GM12878 (cell line): Measurements from ENCODE around the gene SLIT1. TPM values are rescaled to one million over a fixed set of nuclear protein-coding genes. Genes with fewer than 3 reads are reported as not detected.

Experiments
- ATAC-seq: fragments of 200-7000 bp; cut with Tn5 transposase; 3 replicates; pipeline ENCODE4 v1.9.1; 2020; ENCODE audit warnings: mild to moderate bottlenecking, moderate library complexity
- BruUV-seq: library from RNA; stranded (reverse); fragments of 400-500 nt; replicated peaks from 2 replicates; lab custom pipeline; 2021; lab: Mats Ljungman, UMichigan
- CTCF ChIA-PET: fragments of 300-600 bp; sonication (Branson Sonifier 250); formaldehyde crosslinking; extraction: SDS; loops from one replicate; lab custom pipeline; 2021; ENCODE audit warnings: inconsistent platforms; lab: Yijun Ruan, JAX
- POLR2A ChIA-PET: fragments of 350-600 bp; formaldehyde crosslinking; extraction: SDS; loops from one replicate; lab custom pipeline; 2021; ENCODE audit warnings: inconsistent platforms; lab: Charles Lee
- RAD21 ChIA-PET: fragments of 300-600 bp; sonication (Branson Sonifier 250); formaldehyde crosslinking; loops from one replicate; lab custom pipeline; 2023; ENCODE audit warnings: antibody characterized with exemption; ENCODE audit not compliant: unreplicated experiment; lab: Charles Lee
- SMC1A ChIA-PET: fragments of 300-600 bp; sonication (Branson Sonifier 250); formaldehyde crosslinking; loops from one replicate; lab custom pipeline; 2023; ENCODE audit not compliant: unreplicated experiment, uncharacterized antibody; lab: Charles Lee
- DNase-seq: peaks from one replicate; pipeline ENCODE4 v3.0.0-alpha.2; 2011; ENCODE audit warnings: low read depth, low spot score
- FAIRE-seq: peaks from 3 replicates; lab custom pipeline; 2011; peaks lifted over from hg19 to GRCh38; lab: Jason Lieb, UNC
- H2AFZ ChIP-seq: 2 replicates; pipeline ENCODE4 v1.6.0; 2011; ENCODE audit warnings: low read depth, low read length, control low read depth; ENCODE audit not compliant: control insufficient read depth
- H3K27ac ChIP-seq: 2 replicates; pipeline ENCODE4 v1.5.1; 2011; ENCODE audit warnings: control low read depth; ENCODE audit not compliant: control insufficient read depth, insufficient read depth
- H3K27me3 ChIP-seq, 2 experiments: replicated peaks in 1 of 2; 2 replicates each; pipeline versions ENCODE4 v1.6.0 to v1.6.1; 2011; ENCODE audit warnings: low read length in 1 of 2; ENCODE audit not compliant: control insufficient read depth in 2 of 2, insufficient read depth in 2 of 2
- H3K36me3 ChIP-seq, 2 experiments: 2 replicates each; pipeline ENCODE4 v1.5.1; 2011; ENCODE audit warnings: low read length in 1 of 2; ENCODE audit not compliant: control insufficient read depth in 2 of 2, insufficient read depth in 2 of 2
- H3K4me1 ChIP-seq: 2 replicates; pipeline ENCODE4 v1.6.1; 2011; ENCODE audit warnings: mild to moderate bottlenecking, low read length, moderate library complexity, mixed read lengths; ENCODE audit not compliant: control insufficient read depth, insufficient read depth
- H3K4me2 ChIP-seq: 2 replicates; pipeline ENCODE4 v1.6.0; 2011; ENCODE audit warnings: control low read depth; ENCODE audit not compliant: control insufficient read depth, insufficient read depth
- H3K4me3 ChIP-seq: fragments of 200-600 bp; sonication (generic); 2 replicates; pipeline ENCODE4 v1.5.1; 2016
- H3K79me2 ChIP-seq: 2 replicates; pipeline ENCODE4 v1.6.0; 2011; ENCODE audit warnings: low read length; ENCODE audit not compliant: control insufficient read depth, insufficient read depth
- H3K9ac ChIP-seq: 2 replicates; pipeline ENCODE4 v1.8.0; 2011; ENCODE audit warnings: low read length, control low read depth, mixed read lengths; ENCODE audit not compliant: control insufficient read depth, insufficient read depth
- H3K9me3 ChIP-seq: replicated peaks from 3 replicates; pipeline ENCODE4 v1.5.1; 2011; ENCODE audit warnings: mild to moderate bottlenecking, low read length; ENCODE audit not compliant: control insufficient read depth, insufficient read depth
- H4K20me1 ChIP-seq: 2 replicates; pipeline ENCODE4 v1.6.0; 2011; ENCODE audit not compliant: control insufficient read depth, insufficient read depth
- ATF7 ChIP-seq: fragments of 450-650 bp; IDR thresholded peaks from 2 replicates; pipeline ENCODE4 v1.6.1; 2016; ENCODE audit warnings: low read depth, mild to moderate bottlenecking
- CTCF ChIP-seq, 3 experiments: IDR thresholded peaks in 2 of 3; conservative IDR thresholded peaks in 1 of 3; 2 replicates each; pipeline ENCODE4 v1.5.1; 2011; ENCODE audit warnings: low read depth in 3 of 3, low read length in 3 of 3, mild to moderate bottlenecking in 3 of 3, control low read depth in 2 of 3, moderate library complexity in 2 of 3, inconsistent platforms in 1 of 3, mixed read lengths in 1 of 3; ENCODE audit not compliant: control insufficient read depth in 2 of 3, insufficient read depth in 1 of 3; ENCODE audit errors: extremely low read depth in 1 of 3
- EED ChIP-seq: sonication (generic); IDR thresholded peaks from 2 replicates; pipeline ENCODE4 v1.6.1; 2016; ENCODE audit warnings: antibody characterized with exemption, low read depth
- IKZF2 ChIP-seq, 2 experiments: fragments of 450-650 bp; IDR thresholded peaks; 2 replicates each; pipeline ENCODE4 v1.6.1; 2017; ENCODE audit warnings: mild to moderate bottlenecking in 2 of 2, moderate library complexity in 2 of 2
- JUND ChIP-seq: IDR thresholded peaks from 2 replicates; pipeline ENCODE4 v1.6.1; 2012; ENCODE audit warnings: low read depth, mild to moderate bottlenecking, low read length, improper control_type of control experiment, moderate library complexity
- KDM1A ChIP-seq: fragments of 200-600 bp; sonication (generic); IDR thresholded peaks from 2 replicates; pipeline ENCODE4 v1.6.1; 2016; ENCODE audit warnings: borderline replicate concordance
- RUNX3 ChIP-seq: IDR thresholded peaks from 2 replicates; pipeline ENCODE4 v1.6.1; 2012; ENCODE audit warnings: low read length, inconsistent platforms
- SUZ12 ChIP-seq: fragments of 200-600 bp; sonication (generic); IDR thresholded peaks from one replicate; pipeline ENCODE4 v1.6.1; 2018; ENCODE audit warnings: antibody characterized with exemption, mild to moderate bottlenecking; ENCODE audit not compliant: unreplicated experiment
- TCF12 ChIP-seq: IDR thresholded peaks from 2 replicates; pipeline ENCODE4 v1.6.1; 2011; ENCODE audit warnings: low read depth, mild to moderate bottlenecking, low read length
- TCF3 ChIP-seq: IDR thresholded peaks from 2 replicates; pipeline ENCODE4 v1.6.1; 2012; ENCODE audit warnings: low read depth, mild to moderate bottlenecking, low read length, borderline replicate concordance; ENCODE audit not compliant: insufficient read depth
- TCF7 ChIP-seq: IDR thresholded peaks from 2 replicates; pipeline ENCODE4 v1.6.1; 2014; ENCODE audit warnings: antibody characterized with exemption, borderline replicate concordance
- WGBS: methylation state at CpG from one replicate; pipeline ENCODE4 v1.1.6; 2016; ENCODE audit warnings: low lambda C conversion rate; ENCODE audit not compliant: insufficient replicate concordance, insufficient coverage; ENCODE audit errors: missing lambda C conversion rate; 5-methylcytosine and 5-hydroxymethylcytosine counted together
- in situ Hi-C: fragments of 300-500 bp; cut with MboI; formaldehyde crosslinking; loops from 9 replicates; pipeline ENCODE4 v1.14.3; 2018; ENCODE audit warnings: mixed read lengths
- intact Hi-C: fragments of 100-400 bp; cut with micrococcal nuclease; formaldehyde crosslinking; loops from one replicate; pipeline ENCODE4 v1.14.2; 2022; ENCODE audit not compliant: unreplicated experiment
- polyA plus RNA-seq, 11 experiments: library from polyadenylated mRNA; depleted of rRNA in 4 of 11; unstranded in 6 of 11; stranded (reverse) in 5 of 11; fragments of >200 nt; fragmentation: Nextera tagmentation in 4 of 11; fragmentation: Illumina TruSeq in 1 of 11; extraction: Ambion mirVana in 4 of 11; extraction: Trizol in 1 of 11; gene quantifications; 1 replicate in 1 of 11; 2 replicates in 10 of 11; pipeline versions ENCODE4 v1.2.1 to v1.2.3, GENCODE V29; 2011 to 2016; ENCODE audit warnings: inconsistent platforms in 2 of 11, missing spikeins in 2 of 11, low read depth in 1 of 11
- total RNA-seq, 4 experiments: library from RNA; depleted of rRNA in 3 of 4; stranded (reverse); fragments of >200 nt in 3 of 4; fragmentation: Illumina TruSeq in 1 of 4; extraction: Trizol in 1 of 4; gene quantifications; 2 replicates each; pipeline versions ENCODE4 v1.2.1 to v1.2.3, GENCODE V29; 2013 to 2021

SLIT1 gene
- total and polyA plus RNA-seq, 10 of the 15 experiments (the other 5 are each of a cell fraction or from before 2014, with no cell fraction given): 0.04 to 0.19 (median 0.06) TPM; not detected in 4

DNA sequence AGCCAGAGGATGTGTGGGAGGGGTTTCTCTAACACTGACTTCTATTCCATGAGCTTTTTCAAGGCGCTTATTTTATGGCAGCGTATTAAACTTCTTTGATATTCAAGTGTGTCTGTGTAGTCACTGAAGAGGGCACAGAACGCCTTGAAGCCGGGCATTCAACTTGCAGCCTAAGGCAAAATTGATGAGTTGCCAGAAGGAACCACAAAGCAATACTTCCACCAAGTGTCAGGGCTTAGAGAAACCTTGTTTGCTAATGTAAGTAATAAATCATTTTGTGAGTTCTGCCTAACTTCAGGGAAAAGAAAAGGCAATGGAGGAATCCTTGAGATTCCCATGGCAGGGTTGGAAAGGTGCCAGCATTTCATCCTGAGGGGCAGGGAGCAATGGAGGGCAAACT, 189.9 kb downstream of the SLIT1 start:
- Histone ChIP-seq H3K79me2 (no peaks in the 10 kb centered on the region), H3K4me3 (no peak overlapping the region), H4K20me1 (no peaks in the 10 kb centered on the region), H3K4me2 (no peak overlapping the region), H3K9me3 (no peaks in the 10 kb centered on the region), H3K27ac (no peak overlapping the region), H2AFZ (no peak overlapping the region), H3K4me1 (peaks cover 19% of the 10 kb centered on the region), H3K27me3 (no peaks in the 10 kb centered on the region), H3K9ac (no peak overlapping the region), H3K36me3 (no peaks in the 10 kb centered on the region)
- WGBS: 98% methylated on average over 4 of the region's 4 CpGs
- in situ Hi-C loops: no loop called here
- ChIA-PET SMC1A (interaction anchor here (1.0 to 5.3 kb wide), 7 partner anchors 8 to 136 kb away, joined by 3 to 41 read pairs (median 4); no protein-coding TSS in a partner anchor), CTCF (interaction anchor here (1.0 to 6.2 kb wide), 4 partner anchors 12 to 41 kb away, joined by 3 to 45 read pairs (median 5); no protein-coding TSS in a partner anchor), POLR2A (interaction anchor here (1.6 kb wide), 1 partner anchor 12 kb away, joined by 4 read pairs; no protein-coding TSS in a partner anchor), RAD21 (interaction anchor here (1.4 kb wide), 1 partner anchor 12 kb away, joined by 3 read pairs; no protein-coding TSS in a partner anchor)
- no peak for FAIRE-seq
- ATAC-seq: no peak
- intact Hi-C loops: no loop called here
- no TSS peak for BruUV-seq
- DNase-seq: no peak
- TF ChIP-seq CTCF (IDR thresholded peaks at IDR 0.05 in 2 of 3, conservative IDR thresholded peaks at IDR 0.05 in 1 of 3; ENCODE audit: control insufficient read depth in 2 of 3, extremely low read depth in 1 of 3, insufficient read depth in 1 of 3, low read depth in 3 of 3, low read length in 3 of 3) (0 out of 6 replicates have a peak, but pooled peaks of 1 of the 3 experiments have one; percentile 3), KDM1A (no peak)

DNA sequence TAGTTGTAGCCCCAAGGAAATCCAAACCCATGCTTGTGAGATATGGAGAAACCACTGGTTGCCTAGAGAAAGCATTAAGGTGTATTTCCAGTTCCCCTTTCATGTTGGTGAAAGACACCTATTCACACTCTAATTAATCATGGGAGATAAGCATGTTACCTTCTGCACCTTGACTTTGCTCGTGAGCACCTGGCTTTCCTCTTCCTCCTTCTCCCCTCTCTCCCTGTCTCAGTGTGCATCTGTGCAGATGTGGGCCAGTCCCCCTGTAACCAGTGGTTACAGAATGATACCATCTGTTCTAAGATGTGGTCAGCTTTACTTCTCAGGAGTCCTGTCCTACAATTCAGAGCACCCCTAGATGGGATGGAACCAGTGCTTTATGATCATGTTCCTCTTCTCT, 193.0 kb downstream of the SLIT1 start:
- H3K27me3 ChIP-seq: no peaks in the 10 kb centered on the region
- in situ Hi-C loops: no loop called here
- ChIA-PET CTCF (interaction anchor here (0.7 to 6.2 kb wide), 5 partner anchors 9 to 82 kb away, joined by 3 to 45 read pairs (median 3); no protein-coding TSS in a partner anchor), POLR2A (interaction anchor here (1.3 kb wide), 1 partner anchor 27 kb away, joined by 4 read pairs; no protein-coding TSS in a partner anchor), RAD21 (interaction anchor here (1.2 to 2.5 kb wide), 4 partner anchors 15 to 45 kb away, joined by 3 to 15 read pairs (median 5); no protein-coding TSS in a partner anchor), SMC1A (interaction anchor here (1.2 to 5.3 kb wide), 8 partner anchors 9 to 252 kb away, joined by 3 to 41 read pairs (median 8); no protein-coding TSS in a partner anchor)
- WGBS: 0% methylated on average over 1 of the region's 1 CpG
- no peak overlapping the region for H2AFZ ChIP-seq
- H3K79me2 ChIP-seq: no peaks in the 10 kb centered on the region
- no TSS peak for BruUV-seq
- peak overlapping the region; percentile 56 for H3K4me2 ChIP-seq
- H3K27ac ChIP-seq: no peak overlapping the region
- H3K36me3 ChIP-seq: no peaks in the 10 kb centered on the region
- no peaks in the 10 kb centered on the region for H3K9me3 ChIP-seq
- H3K9ac ChIP-seq: no peak overlapping the region
- ATAC-seq (peak; percentile 77), DNase-seq (no peak), FAIRE-seq (peak; percentile 75)
- H4K20me1 ChIP-seq: no peaks in the 10 kb centered on the region
- peak overlapping the region; percentile 7; the same call in 1 of the 2 replicates for H3K4me3 ChIP-seq
- peaks cover 22% of the 10 kb centered on the region for H3K4me1 ChIP-seq
- intact Hi-C loops: no loop called here
- no peak for TF ChIP-seq EED
- TF ChIP-seq IKZF2 (IDR thresholded peaks at IDR 0.05): peak in 1 of 2 experiments; percentile 47; a peak in 2 of 4 replicates
- no peak for TF ChIP-seq JUND
- 0 out of 2 replicates have a peak, but pooled peaks have one; percentile 14 for TF ChIP-seq ATF7
- peak; percentile 34; the same call in 1 of the 2 replicates for TF ChIP-seq TCF7
- TF ChIP-seq TCF3: 0 out of 2 replicates have a peak, but pooled peaks have one; percentile 59
- peak; percentile 90 for TF ChIP-seq RUNX3
- peak; percentile 60; the same call in 1 of the 2 replicates for TF ChIP-seq TCF12
- TF ChIP-seq SUZ12: no peak
